Measurements from ENCODE around the gene RHOB. TPM values are rescaled to one million over a fixed set of nuclear protein-coding genes. Genes with fewer than 3 reads are reported as not detected.
"Not testable (repeated sequence)": the region's sequence is repeated elsewhere in the genome, so short reads cannot be mapped to it uniquely, and the experiment has no call there.

RHOB gene
- total RNA-seq, 1 donor from 2014 or later: 292 TPM

DNA sequence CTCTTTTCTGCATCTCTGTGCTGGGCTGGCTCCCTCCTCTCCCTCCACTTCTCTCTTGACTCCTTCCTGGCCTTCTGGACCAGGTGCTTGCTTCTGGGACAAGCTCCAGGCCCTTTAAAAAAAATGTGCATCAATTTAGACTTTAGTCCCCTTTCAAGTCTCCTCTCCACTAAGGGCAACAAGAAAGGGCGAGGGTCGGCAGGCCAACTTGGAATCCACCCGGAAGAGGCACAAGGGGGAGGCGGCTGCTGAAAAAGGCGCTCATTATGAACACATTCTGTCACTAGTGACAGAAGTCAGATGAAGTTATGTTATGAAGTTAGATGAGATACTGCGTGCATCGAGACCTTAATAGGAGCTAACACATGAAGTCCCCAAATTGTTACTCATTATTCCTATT is 13.6 kb upstream of the RHOB start:
- no peaks in the 10 kb centered on the region for H3K4me1 Mint-ChIP-seq (ENCODE audit: unreplicated experiment)
- peaks cover 4% of the 10 kb centered on the region for H3K27me3 Mint-ChIP-seq (ENCODE audit: unreplicated experiment)
- no peaks in the 10 kb centered on the region for H3K9me3 Mint-ChIP-seq (ENCODE audit: unreplicated experiment)
- TF ChIP-seq, protein P1, sequence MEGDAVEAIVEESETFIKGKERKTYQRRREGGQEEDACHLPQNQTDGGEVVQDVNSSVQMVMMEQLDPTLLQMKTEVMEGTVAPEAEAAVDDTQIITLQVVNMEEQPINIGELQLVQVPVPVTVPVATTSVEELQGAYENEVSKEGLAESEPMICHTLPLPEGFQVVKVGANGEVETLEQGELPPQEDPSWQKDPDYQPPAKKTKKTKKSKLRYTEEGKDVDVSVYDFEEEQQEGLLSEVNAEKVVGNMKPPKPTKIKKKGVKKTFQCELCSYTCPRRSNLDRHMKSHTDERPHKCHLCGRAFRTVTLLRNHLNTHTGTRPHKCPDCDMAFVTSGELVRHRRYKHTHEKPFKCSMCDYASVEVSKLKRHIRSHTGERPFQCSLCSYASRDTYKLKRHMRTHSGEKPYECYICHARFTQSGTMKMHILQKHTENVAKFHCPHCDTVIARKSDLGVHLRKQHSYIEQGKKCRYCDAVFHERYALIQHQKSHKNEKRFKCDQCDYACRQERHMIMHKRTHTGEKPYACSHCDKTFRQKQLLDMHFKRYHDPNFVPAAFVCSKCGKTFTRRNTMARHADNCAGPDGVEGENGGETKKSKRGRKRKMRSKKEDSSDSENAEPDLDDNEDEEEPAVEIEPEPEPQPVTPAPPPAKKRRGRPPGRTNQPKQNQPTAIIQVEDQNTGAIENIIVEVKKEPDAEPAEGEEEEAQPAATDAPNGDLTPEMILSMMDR (IDR thresholded peaks at IDR 0.05; ENCODE audit: unreplicated experiment): no peak
- no peak for DNase-seq (ENCODE audit: low spot score)
- H3K4me3 Mint-ChIP-seq (ENCODE audit: unreplicated experiment): no peak overlapping the region
- no peaks in the 10 kb centered on the region for H3K36me3 Mint-ChIP-seq (ENCODE audit: low read depth, unreplicated experiment)
- no peak overlapping the region for H3K27ac Mint-ChIP-seq (ENCODE audit: unreplicated experiment)

DNA sequence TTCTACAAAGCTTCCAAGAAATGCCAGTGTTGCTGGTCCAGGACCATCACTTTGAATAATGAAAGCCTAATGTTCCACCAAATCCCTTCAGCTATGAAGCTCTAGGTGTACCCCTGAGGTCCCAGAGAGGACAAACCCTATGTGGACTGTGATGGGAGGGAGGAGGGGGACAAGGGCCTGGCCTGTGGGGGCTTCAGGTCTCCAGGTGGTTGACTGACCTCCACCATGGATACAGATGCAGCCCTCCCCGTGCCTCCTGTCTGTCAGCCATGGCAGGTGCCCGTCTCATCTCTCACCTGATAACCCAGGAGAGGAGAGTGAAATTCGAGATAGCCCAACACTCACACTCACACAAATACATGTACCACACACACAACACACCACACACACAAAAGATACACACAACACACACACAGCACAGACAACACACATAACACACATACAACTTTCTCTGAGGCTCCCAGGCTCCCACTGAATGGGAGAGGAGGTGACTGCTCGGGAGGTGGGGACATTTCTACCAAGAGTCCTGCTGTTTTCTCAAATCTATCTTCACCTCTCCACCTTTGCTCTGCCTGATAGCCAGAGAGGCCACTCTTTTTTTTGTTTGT is 12.8 kb upstream of the RHOB start:
- Mint-ChIP-seq H3K27me3 (ENCODE audit: unreplicated experiment) (peaks cover 4% of the 10 kb centered on the region), H3K9me3 (ENCODE audit: unreplicated experiment) (no peaks in the 10 kb centered on the region), H3K4me1 (ENCODE audit: unreplicated experiment) (no peaks in the 10 kb centered on the region), H3K27ac (ENCODE audit: unreplicated experiment) (no peak overlapping the region), H3K36me3 (ENCODE audit: low read depth, unreplicated experiment) (no peaks in the 10 kb centered on the region), H3K4me3 (ENCODE audit: unreplicated experiment) (no peak overlapping the region)
- TF ChIP-seq, protein P1 (IDR thresholded peaks at IDR 0.05; ENCODE audit: unreplicated experiment): no peak
- DNase-seq (ENCODE audit: low spot score): no peak

DNA sequence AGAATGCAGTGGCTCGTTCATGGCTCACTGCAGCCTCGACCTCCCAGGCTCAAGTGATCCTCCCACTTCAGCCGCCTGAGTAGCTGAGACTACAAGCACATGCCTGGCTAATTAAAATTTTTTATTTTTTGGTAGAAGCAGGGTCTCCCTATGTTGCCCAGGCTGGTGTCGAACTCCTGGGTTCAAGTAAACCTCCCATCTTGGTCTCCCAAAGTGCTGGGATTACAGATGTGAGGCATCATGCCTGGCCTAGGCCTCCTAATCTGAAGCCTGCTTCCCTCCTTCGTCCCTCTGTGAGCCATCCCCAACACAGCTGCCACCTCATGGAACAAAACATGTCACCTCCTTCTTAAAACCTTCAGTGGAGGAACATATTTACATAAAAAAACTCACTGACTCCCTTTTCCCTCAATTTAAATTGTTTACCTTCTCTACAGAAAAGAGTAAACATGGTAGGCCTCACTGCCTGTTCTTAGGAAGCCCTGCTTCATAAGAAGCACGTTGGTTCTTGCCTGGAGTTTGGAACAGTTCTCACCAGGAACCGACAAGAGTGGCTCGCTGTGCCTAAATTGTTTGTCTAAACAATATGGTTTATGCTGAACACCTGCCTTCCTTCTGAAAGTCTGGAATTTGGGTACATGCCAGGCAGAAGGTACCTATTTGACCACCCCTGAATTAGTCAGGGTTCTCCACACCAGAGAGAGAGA is 12.1 kb upstream of the RHOB start:
- DNase-seq (ENCODE audit: low spot score): no peak
- TF ChIP-seq, protein P1 (IDR thresholded peaks at IDR 0.05; ENCODE audit: unreplicated experiment): no peak
- Mint-ChIP-seq H3K9me3 (ENCODE audit: unreplicated experiment) (no peaks in the 10 kb centered on the region), H3K27ac (ENCODE audit: unreplicated experiment) (no peak overlapping the region), H3K4me3 (ENCODE audit: unreplicated experiment) (no peak overlapping the region), H3K36me3 (ENCODE audit: low read depth, unreplicated experiment) (no peaks in the 10 kb centered on the region), H3K27me3 (ENCODE audit: unreplicated experiment) (peaks cover 4% of the 10 kb centered on the region), H3K4me1 (ENCODE audit: unreplicated experiment) (peaks cover 5% of the 10 kb centered on the region)

DNA sequence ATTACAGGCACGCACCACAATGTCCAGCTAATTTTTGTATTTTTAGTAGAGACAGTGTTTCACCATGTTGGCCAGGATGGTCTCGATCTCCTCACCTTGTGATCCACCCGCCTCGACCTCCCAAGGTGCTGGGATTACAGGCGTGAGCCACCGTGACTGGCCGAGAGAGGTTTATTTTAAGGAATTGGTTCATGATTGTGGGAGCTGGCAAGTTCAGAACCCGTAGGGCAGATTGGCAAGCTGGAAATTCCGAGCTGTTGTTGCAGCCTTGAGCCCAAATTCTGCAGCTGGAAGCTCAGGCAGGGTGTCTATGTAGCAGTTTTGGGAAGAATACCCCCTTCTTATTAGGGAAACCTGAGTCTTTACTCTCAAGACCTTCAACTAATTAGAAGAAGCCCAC is 11.4 kb upstream of the RHOB start:
- not testable (repeated sequence) for DNase-seq (ENCODE audit: low spot score); H3K4me1 Mint-ChIP-seq (ENCODE audit: unreplicated experiment); H3K9me3 Mint-ChIP-seq (ENCODE audit: unreplicated experiment); H3K4me3 Mint-ChIP-seq (ENCODE audit: unreplicated experiment); H3K36me3 Mint-ChIP-seq (ENCODE audit: low read depth, unreplicated experiment); H3K27me3 Mint-ChIP-seq (ENCODE audit: unreplicated experiment); H3K27ac Mint-ChIP-seq (ENCODE audit: unreplicated experiment)

DNA sequence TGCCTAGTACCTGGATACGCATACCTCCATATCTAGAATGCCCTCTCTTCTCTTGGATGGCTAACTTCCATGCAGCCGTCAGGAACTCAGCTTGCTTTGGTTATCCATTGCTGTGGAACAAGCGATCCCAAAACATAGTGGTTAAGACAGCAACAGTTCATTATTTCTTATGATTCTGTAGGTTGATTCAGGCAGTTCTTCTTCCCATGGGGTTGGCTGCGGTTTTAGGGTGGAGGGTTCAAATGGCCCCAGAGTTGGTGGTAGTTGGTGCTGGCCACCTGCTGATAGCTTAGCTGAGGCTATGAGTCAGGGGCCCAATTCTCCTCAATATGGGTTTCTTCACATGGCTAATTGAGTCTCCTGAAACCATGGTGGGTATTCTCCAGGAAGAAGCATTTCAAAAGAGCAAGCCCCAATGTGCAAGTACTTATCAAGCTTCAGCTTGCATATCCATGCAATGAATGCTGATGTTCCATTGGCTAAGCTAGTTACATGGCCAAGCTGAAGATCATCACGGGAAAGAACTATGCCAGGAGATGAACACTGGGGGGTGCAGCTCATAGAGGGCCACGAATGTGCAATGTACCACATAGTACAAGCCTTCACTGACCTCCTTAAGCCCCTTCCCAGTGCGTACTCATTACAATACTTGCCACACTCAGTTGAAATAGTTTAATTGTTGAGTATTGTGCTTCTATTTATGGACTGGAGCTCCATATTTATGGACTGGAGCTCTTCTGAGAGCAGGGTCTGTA is 10.0 kb upstream of the RHOB start:
- TF ChIP-seq, protein P1 (IDR thresholded peaks at IDR 0.05; ENCODE audit: unreplicated experiment): no peak
- Mint-ChIP-seq H3K27me3 (ENCODE audit: unreplicated experiment) (peaks cover 3% of the 10 kb centered on the region), H3K27ac (ENCODE audit: unreplicated experiment) (no peak overlapping the region), H3K36me3 (ENCODE audit: low read depth, unreplicated experiment) (no peaks in the 10 kb centered on the region), H3K4me3 (ENCODE audit: unreplicated experiment) (no peak overlapping the region), H3K9me3 (ENCODE audit: unreplicated experiment) (no peaks in the 10 kb centered on the region), H3K4me1 (ENCODE audit: unreplicated experiment) (peaks cover 6% of the 10 kb centered on the region)
- no peak for DNase-seq (ENCODE audit: low spot score)
